HepG2 (cell line): ENCODE data around the gene ARFGAP2. TPM values are rescaled to one million over a fixed set of nuclear protein-coding genes. Genes with fewer than 3 reads are reported as not detected.

Source experiments
- ATAC-seq: fragments of 200-7000 bp; cut with Tn5 transposase; 3 replicates; pipeline ENCODE4 v1.9.1; 2020; ENCODE audit warnings: mild to moderate bottlenecking, moderate library complexity
- BruUV-seq: library from RNA; stranded (reverse); fragments of 400-500 nt; replicated peaks from 2 replicates; lab custom pipeline; 2021; lab: Mats Ljungman, UMichigan
- CTCF ChIA-PET: fragments of 300-600 bp; formaldehyde crosslinking; extraction: SDS; loops from one replicate; lab custom pipeline; 2021; ENCODE audit warnings: low total read pairs, inconsistent platforms, low intra/inter-chr PET ratio; lab: Yijun Ruan, JAX
- POLR2A ChIA-PET: fragments of 350-600 bp; sonication (Branson Sonifier 250); formaldehyde crosslinking; loops from one replicate; lab custom pipeline; 2020; ENCODE audit warnings: antibody characterized with exemption, inconsistent platforms; lab: Yijun Ruan, JAX
- DNase-seq: peaks from one replicate; pipeline ENCODE4 v3.0.0-alpha.2; 2015; ENCODE audit warnings: low spot score
- FAIRE-seq: peaks from 3 replicates; lab custom pipeline; 2011; peaks lifted over from hg19 to GRCh38; lab: Jason Lieb, UNC
- H2AFZ ChIP-seq: one replicate; pipeline ENCODE4 v1.6.1; 2011; ENCODE audit warnings: low read length, inconsistent platforms
- H3K27ac ChIP-seq: fragments of 300-600 bp; 3 replicates; pipeline ENCODE4 v1.8.0; 2011; ENCODE audit warnings: mixed run types, mild to moderate bottlenecking, mixed read lengths, low read length, inconsistent platforms; ENCODE audit not compliant: insufficient read depth; ENCODE audit errors: extremely low read length
- H3K27me3 ChIP-seq, 2 experiments: fragments of 200-600 bp in 1 of 2; 2 replicates in 1 of 2; 3 replicates in 1 of 2; pipeline versions ENCODE4 v1.6.0 to v1.8.0; 2011; ENCODE audit warnings: low read length in 2 of 2, mild to moderate bottlenecking in 2 of 2, moderate library complexity in 2 of 2, inconsistent platforms in 1 of 2; ENCODE audit not compliant: insufficient read depth in 2 of 2, control insufficient read depth in 1 of 2
- H3K36me3 ChIP-seq, 2 experiments: fragments of 200-600 bp in 1 of 2; replicated peaks in 1 of 2; 2 replicates in 1 of 2; 3 replicates in 1 of 2; pipeline versions ENCODE4 v1.5.1 to v1.8.0; 2011; ENCODE audit warnings: low read length in 2 of 2, inconsistent platforms in 1 of 2; ENCODE audit not compliant: insufficient read depth in 2 of 2, control insufficient read depth in 1 of 2
- H3K4me1 ChIP-seq: 2 replicates; pipeline ENCODE4 v1.5.1; 2012; ENCODE audit warnings: low read length, inconsistent platforms; ENCODE audit not compliant: insufficient read depth
- H3K4me2 ChIP-seq: 2 replicates; pipeline ENCODE4 v1.6.0; 2011; ENCODE audit warnings: low read depth, low read length, inconsistent platforms
- H3K4me3 ChIP-seq, 3 experiments: fragments of 200-600 bp in 1 of 3; sonication (generic), shearing (Covaris generic) in 1 of 3; replicated peaks in 1 of 3; 2 replicates each; pipeline ENCODE4 v1.5.1; 2011 to 2016; ENCODE audit warnings: low read length in 3 of 3, inconsistent platforms in 2 of 3, low read depth in 2 of 3, mild to moderate bottlenecking in 2 of 3, control low read depth in 1 of 3, mixed read lengths in 1 of 3; ENCODE audit not compliant: insufficient read depth in 1 of 3
- H3K79me2 ChIP-seq: one replicate; pipeline ENCODE4 v1.6.1; 2011; ENCODE audit warnings: low read length, inconsistent platforms; ENCODE audit not compliant: insufficient read depth
- H3K9ac ChIP-seq: 2 replicates; pipeline ENCODE4 v1.6.0; 2011; ENCODE audit warnings: mild to moderate bottlenecking, low read depth, low read length, inconsistent platforms; ENCODE audit not compliant: insufficient read depth
- H3K9me3 ChIP-seq: 2 replicates; pipeline ENCODE4 v1.5.1; 2012; ENCODE audit warnings: mild to moderate bottlenecking, low read length
- H4K20me1 ChIP-seq: 2 replicates; pipeline ENCODE4 v1.6.0; 2011; ENCODE audit warnings: inconsistent platforms, mild to moderate bottlenecking, low read length, moderate library complexity; ENCODE audit not compliant: insufficient read depth
- ARNTL ChIP-seq: sonication (generic); formaldehyde crosslinking; IDR thresholded peaks from 2 replicates; pipeline ENCODE4 v1.4.0; 2020; ENCODE audit warnings: mild to moderate bottlenecking, missing genetic modification reagents
- E2F1 ChIP-seq: sonication (generic); formaldehyde crosslinking; IDR thresholded peaks from 2 replicates; pipeline ENCODE4 v1.5.0; 2020; ENCODE audit warnings: missing genetic modification reagents
- EZH2 ChIP-seq: conservative IDR thresholded peaks from 2 replicates; pipeline ENCODE4 v1.6.1; 2012; ENCODE audit warnings: mild to moderate bottlenecking, low read depth, low read length, moderate library complexity
- KAT8 ChIP-seq: IDR thresholded peaks from 2 replicates; pipeline ENCODE4 v1.6.1; 2016; ENCODE audit warnings: missing genetic modification reagents, missing compliant biosample characterization
- MAFF ChIP-seq: IDR thresholded peaks from 2 replicates; pipeline ENCODE4 v1.6.1; 2011; ENCODE audit warnings: low read depth, low read length, improper control_type of control experiment
- MAFK ChIP-seq, 2 experiments: IDR thresholded peaks in 1 of 2; conservative IDR thresholded peaks in 1 of 2; 2 replicates each; pipeline ENCODE4 v1.6.1; 2011; ENCODE audit warnings: improper control_type of control experiment in 2 of 2, low read length in 2 of 2
- MIER2 ChIP-seq: IDR thresholded peaks from 2 replicates; pipeline ENCODE4 v1.6.1; 2016; ENCODE audit warnings: missing biosample characterization, missing genetic modification reagents
- MNT ChIP-seq: fragments of 450-650 bp; IDR thresholded peaks from 2 replicates; pipeline ENCODE4 v1.6.1; 2016
- MYNN ChIP-seq: sonication (generic); formaldehyde crosslinking; IDR thresholded peaks from 2 replicates; pipeline ENCODE4 v1.4.0; 2020; ENCODE audit warnings: mild to moderate bottlenecking, low read depth, missing genetic modification reagents
- NFIB ChIP-seq: sonication (generic); formaldehyde crosslinking; IDR thresholded peaks from 2 replicates; pipeline ENCODE4 v1.9.0; 2021; ENCODE audit warnings: missing genetic modification reagents, mild to moderate bottlenecking, borderline replicate concordance
- SMC3 ChIP-seq: IDR thresholded peaks from 2 replicates; pipeline ENCODE4 v1.6.1; 2011; ENCODE audit warnings: low read length, improper control_type of control experiment
- ZC3H13 ChIP-seq: sonication (generic); formaldehyde crosslinking; IDR thresholded peaks from 2 replicates; pipeline ENCODE4 v1.8.1; 2023; ENCODE audit warnings: mild to moderate bottlenecking, missing genetic modification reagents, moderate library complexity
- ZNF280B ChIP-seq: sonication (generic); formaldehyde crosslinking; IDR thresholded peaks from 2 replicates; pipeline ENCODE4 v1.5.0; 2020; ENCODE audit warnings: missing genetic modification reagents, mild to moderate bottlenecking, borderline replicate concordance
- ZNF335 ChIP-seq: sonication (generic); formaldehyde crosslinking; IDR thresholded peaks from 2 replicates; pipeline ENCODE4 v1.4.0; 2020; ENCODE audit warnings: missing genetic modification reagents
- ZNF33A ChIP-seq: sonication (generic); formaldehyde crosslinking; IDR thresholded peaks from 2 replicates; pipeline ENCODE4 v1.5.1; 2020; ENCODE audit warnings: missing genetic modification reagents, mild to moderate bottlenecking, moderate library complexity, borderline replicate concordance
- ZNF768 ChIP-seq: sonication (generic); formaldehyde crosslinking; IDR thresholded peaks from 2 replicates; pipeline ENCODE4 v1.4.0; 2020; ENCODE audit warnings: missing genetic modification reagents
- ZSCAN12 ChIP-seq: sonication (generic); formaldehyde crosslinking; IDR thresholded peaks from 2 replicates; pipeline ENCODE4 v1.9.0; 2021; ENCODE audit warnings: mild to moderate bottlenecking, missing genetic modification reagents
- WGBS: methylation state at CpG from one replicate; pipeline ENCODE4 v1.1.6; 2017; ENCODE audit warnings: low lambda C conversion rate; 5-methylcytosine and 5-hydroxymethylcytosine counted together
- in situ Hi-C: cut with HindIII; loops from 2 replicates; pipeline ENCODE4 v1.10.0; 2017; ENCODE audit warnings: low pct_unique_long_range_greater_than_20kb; ENCODE audit not compliant: extremely low pct_ligation_motif_present
- intact Hi-C: fragments of 100-400 bp; cut with micrococcal nuclease; formaldehyde crosslinking; loops from one replicate; pipeline ENCODE4 v1.10.0; 2022; ENCODE audit not compliant: unreplicated experiment
- polyA plus RNA-seq, 8 experiments: library from polyadenylated mRNA; depleted of rRNA in 3 of 8; stranded (reverse) in 7 of 8; unstranded in 1 of 8; fragments of >200 nt; fragmentation: Illumina TruSeq in 4 of 8; extraction: Trizol in 4 of 8; gene quantifications; 2 replicates each; pipeline versions ENCODE4 v1.2.1 to v1.2.3, GENCODE V29; 2011 to 2016; ENCODE audit warnings: low read depth in 4 of 8, missing spikeins in 1 of 8, mixed read lengths in 1 of 8; ENCODE audit not compliant: insufficient read depth in 1 of 8
- total RNA-seq, 5 experiments: library from RNA; depleted of rRNA; stranded (reverse); fragments of >200 nt; fragmentation: Illumina TruSeq; extraction: Trizol; gene quantifications; 2 replicates each; pipeline ENCODE4 v1.2.3, GENCODE V29; 2016; ENCODE audit warnings: low read depth in 1 of 5

The ARFGAP2 gene
- total and polyA plus RNA-seq, 2 of the 13 experiments (the other 11 are each of a cell fraction or from before 2014, with no cell fraction given), result 32.3 to 75.3 TPM

- Histone ChIP-seq H3K79me2 (no peaks in the 10 kb centered on the region), H3K4me1 (peaks cover 21% of the 10 kb centered on the region), H3K9me3 (no peaks in the 10 kb centered on the region), H3K27ac (no peak overlapping the region), H4K20me1 (no peaks in the 10 kb centered on the region), H3K4me2 (no peak overlapping the region)
- 49% methylated on average over 2 of the region's 2 CpGs for WGBS
- ChIA-PET CTCF (no interaction called here), POLR2A (no interaction called here)
- ATAC-seq, result no peak
- no peak for DNase-seq
- in situ Hi-C loops, result no loop called here
- intact Hi-C loops, result no loop called here
- TF ChIP-seq MAFF (peak; percentile 64), ARNTL (CRISPR knock-in tag) (no peak), MYNN (CRISPR knock-in tag) (no peak), ZSCAN12 (CRISPR knock-in tag) (no peak), MAFK (conservative IDR thresholded peaks at IDR 0.05 in 1 of 2, IDR thresholded peaks at IDR 0.05 in 1 of 2; ENCODE audit: low read length in 2 of 2) (peak; percentile 77 to 86), MNT (no peak)
- TF ChIP-seq, all 625 proteins: peak for 2
- Histone ChIP-seq H3K27me3 (no peaks in the 10 kb centered on the region), H3K4me3 (no peak overlapping the region), H2AFZ (no peak overlapping the region), H3K36me3 (no peaks in the 10 kb centered on the region), H3K9ac (no peak overlapping the region)
- no TSS peak for BruUV-seq
- FAIRE-seq, result no peak
Observed at GRCh38 chr11:47121731-47122130, 54.9 kb downstream of the ARFGAP2 start.

- FAIRE-seq, result no peak
- TF ChIP-seq ZNF768 (CRISPR knock-in tag) (no peak), KAT8 (CRISPR knock-in tag) (no peak), ZC3H13 (CRISPR knock-in tag) (no peak), ZNF33A (no peak), ZNF335 (CRISPR knock-in tag) (no peak), EZH2 (no peak), NFIB (CRISPR knock-in tag) (no peak), MIER2 (CRISPR knock-in tag) (no peak), SMC3 (no peak), E2F1 (no peak), ZNF280B (CRISPR knock-in tag) (no peak)
Observed at GRCh38 chr11:47121056-47121455, 55.6 kb downstream of the ARFGAP2 start.

More at GRCh38 chr11:47121056-47121455, 55.6 kb downstream of the ARFGAP2 start:
- intact Hi-C loops, result no loop called here
- Histone ChIP-seq H2AFZ (no peak overlapping the region), H3K36me3 (no peaks in the 10 kb centered on the region), H3K27ac (no peak overlapping the region), H3K9ac (no peak overlapping the region), H3K4me1 (peaks cover 21% of the 10 kb centered on the region), H3K4me3 (no peak overlapping the region), H3K4me2 (no peak overlapping the region), H3K27me3 (no peaks in the 10 kb centered on the region), H3K79me2 (no peaks in the 10 kb centered on the region), H3K9me3 (no peaks in the 10 kb centered on the region), H4K20me1 (no peaks in the 10 kb centered on the region)
- DNase-seq, result no peak
- no TSS peak for BruUV-seq
- POLR2A ChIA-PET, result no interaction called here
- CTCF ChIA-PET, result no interaction called here
- WGBS, result 90% methylated on average over 2 of the region's 2 CpGs
- in situ Hi-C loops, result no loop called here
- no peak for ATAC-seq
